Panc1 (cell line): ENCODE results near the gene TRIM4. TPM values are rescaled to one million over a fixed set of nuclear protein-coding genes. Genes with fewer than 3 reads are reported as not detected.

Source experiments
- ATAC-seq: fragments of 200-7000 bp; cut with Tn5 transposase; 2 replicates; pipeline ENCODE4 v1.9.1; 2020; ENCODE audit warnings: mild to moderate bottlenecking, moderate library complexity
- BruUV-seq: library from RNA; stranded (reverse); fragments of 400-500 nt; replicated peaks from 2 replicates; lab custom pipeline; 2021; lab: Mats Ljungman, UMichigan
- CTCF ChIA-PET: fragments of 300-600 bp; sonication (Branson Sonifier 250); formaldehyde crosslinking; loops from one replicate; lab custom pipeline; 2022; ENCODE audit warnings: antibody characterized with exemption; lab: Charles Lee
- POLR2A ChIA-PET: fragments of 300-600 bp; sonication (Branson Sonifier 250); formaldehyde crosslinking; loops from one replicate; lab custom pipeline; 2022; ENCODE audit warnings: antibody characterized with exemption; lab: Charles Lee
- DNase-seq: peaks from one replicate; pipeline ENCODE4 v3.0.0-alpha.2; 2010; ENCODE audit warnings: low read depth, low spot score
- H3K27ac ChIP-seq: 2 replicates; pipeline ENCODE4 v1.5.1; 2011; ENCODE audit warnings: mild to moderate bottlenecking, low read length, inconsistent platforms
- H3K27me3 ChIP-seq: fragments of 200-500 bp; sonication (Bioruptor generic); 2 replicates; pipeline ENCODE4 v1.6.0; 2014; ENCODE audit warnings: low read length, inconsistent platforms; ENCODE audit not compliant: control insufficient read depth, insufficient read depth
- H3K36me3 ChIP-seq: fragments of 200-500 bp; sonication (Bioruptor generic); 2 replicates; pipeline ENCODE4 v1.5.1; 2014; ENCODE audit warnings: inconsistent platforms, mild to moderate bottlenecking, low read length, moderate library complexity; ENCODE audit not compliant: control insufficient read depth, insufficient read depth
- H3K4me1 ChIP-seq: 2 replicates; pipeline ENCODE4 v1.5.1; 2011; ENCODE audit warnings: inconsistent platforms, mild to moderate bottlenecking, low read length, moderate library complexity; ENCODE audit not compliant: control insufficient read depth, insufficient read depth
- H3K4me3 ChIP-seq, 2 experiments: 2 replicates each; pipeline ENCODE4 v1.5.1; 2011 to 2012; ENCODE audit warnings: low read depth in 2 of 2, low read length in 2 of 2, mild to moderate bottlenecking in 2 of 2, inconsistent platforms in 1 of 2, moderate library complexity in 1 of 2
- H3K9me3 ChIP-seq: fragments of 200-500 bp; sonication (Bioruptor generic); 2 replicates; pipeline ENCODE4 v1.5.1; 2014; ENCODE audit warnings: low read depth, mild to moderate bottlenecking, inconsistent platforms, low read length, moderate library complexity; ENCODE audit not compliant: control insufficient read depth, insufficient read depth
- CTCF ChIP-seq: fragments of 450-650 bp; IDR thresholded peaks from 2 replicates; pipeline ENCODE4 v1.5.1; 2017; ENCODE audit warnings: mild to moderate bottlenecking
- POLR2AphosphoS5 ChIP-seq: IDR thresholded peaks from 2 replicates; pipeline ENCODE4 v1.6.1; 2012; ENCODE audit warnings: mild to moderate bottlenecking, low read depth, low read length, moderate library complexity
- REST ChIP-seq, 2 experiments: IDR thresholded peaks; 2 replicates each; pipeline ENCODE4 v1.6.1; 2011 to 2012; ENCODE audit warnings: low read depth in 2 of 2, control low read depth in 1 of 2, low read length in 1 of 2, mild to moderate bottlenecking in 1 of 2, moderate library complexity in 1 of 2; ENCODE audit not compliant: insufficient read depth in 1 of 2
- SIN3A ChIP-seq: IDR thresholded peaks from 2 replicates; pipeline ENCODE4 v1.6.1; 2012; ENCODE audit warnings: low read depth, mild to moderate bottlenecking, low read length, moderate library complexity, borderline replicate concordance; ENCODE audit not compliant: insufficient read depth
- TCF7L2 ChIP-seq: IDR thresholded peaks from 2 replicates; pipeline ENCODE4 v1.6.1; 2011; ENCODE audit warnings: mild to moderate bottlenecking, low read depth, low read length, inconsistent platforms
- in situ Hi-C: cut with HindIII; loops from 2 replicates; pipeline ENCODE4 v1.10.0; 2016; ENCODE audit warnings: low sequenced_read_pairs, low pct_unique_long_range_greater_than_20kb
- intact Hi-C: fragments of 100-400 bp; cut with micrococcal nuclease; formaldehyde crosslinking; loops from one replicate; pipeline ENCODE4 v1.10.0; 2022; ENCODE audit not compliant: unreplicated experiment
- total RNA-seq: library from RNA; stranded (reverse); gene quantifications from one replicate; pipeline ENCODE4 v1.2.1, GENCODE V29; 2021; ENCODE audit not compliant: unreplicated experiment

TRIM4 gene
- total RNA-seq, 1 experiment from 2014 or later, result 28.1 TPM

DNA sequence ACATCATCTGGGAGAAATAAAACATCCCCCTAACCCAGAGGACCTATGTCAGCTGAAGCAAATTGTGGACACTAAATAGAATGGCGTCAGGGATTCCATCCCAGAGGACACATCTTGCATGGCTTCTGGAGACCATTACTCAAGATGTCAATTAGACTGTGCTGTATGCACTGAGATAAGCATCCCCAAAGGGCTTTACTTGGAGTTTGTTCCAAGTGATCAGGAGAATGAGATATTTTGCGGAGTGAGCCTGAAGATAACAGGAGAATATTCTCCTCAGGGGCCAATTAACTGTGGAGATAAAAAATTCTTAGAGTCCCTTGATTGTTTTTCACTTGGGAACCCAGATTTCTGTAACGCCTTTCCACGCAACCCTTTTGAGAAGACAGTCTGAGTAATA is 38.0 kb downstream of the TRIM4 start:
- DNase-seq, result no peak
- ATAC-seq, result no peak
- H3K27me3 ChIP-seq, result no peaks in the 10 kb centered on the region; the same call in 1 of the 2 replicates
- POLR2A ChIA-PET, result no interaction called here
- H3K27ac ChIP-seq, result no peak overlapping the region
- H3K4me3 ChIP-seq, result no peak overlapping the region
- no peak for TF ChIP-seq TCF7L2
- TF ChIP-seq CTCF, result no peak
- no peak for TF ChIP-seq POLR2AphosphoS5
- TF ChIP-seq REST (IDR thresholded peaks at IDR 0.05; ENCODE audit: insufficient read depth in 1 of 2, low read depth in 2 of 2, low read length in 1 of 2), result no peak
- TF ChIP-seq SIN3A, result no peak
- H3K9me3 ChIP-seq, result no peaks in the 10 kb centered on the region
- intact Hi-C loops, result no loop called here
- no peaks in the 10 kb centered on the region for H3K36me3 ChIP-seq
- in situ Hi-C loops, result no loop called here
- no TSS peak for BruUV-seq
- H3K4me1 ChIP-seq, result no peaks in the 10 kb centered on the region
- CTCF ChIA-PET, result no interaction called here

- DNase-seq (no peak), ATAC-seq (no peak)
- no peaks in the 10 kb centered on the region for H3K4me1 ChIP-seq
- no peak for TF ChIP-seq POLR2AphosphoS5
- TF ChIP-seq REST (IDR thresholded peaks at IDR 0.05; ENCODE audit: insufficient read depth in 1 of 2, low read depth in 2 of 2, low read length in 1 of 2), result no peak
- TF ChIP-seq SIN3A, result no peak
- TF ChIP-seq CTCF, result no peak
- TF ChIP-seq TCF7L2, result no peak
- H3K27me3 ChIP-seq, result peaks cover 6% of the 10 kb centered on the region; the same call in 1 of the 2 replicates
- CTCF ChIA-PET, result no interaction called here
- no peaks in the 10 kb centered on the region for H3K36me3 ChIP-seq
- H3K9me3 ChIP-seq, result no peaks in the 10 kb centered on the region
- BruUV-seq, result no TSS peak
- POLR2A ChIA-PET, result no interaction called here
- intact Hi-C loops (no loop called here), in situ Hi-C loops (no loop called here)
- no peak within 1 kb of the TSS for H3K27ac ChIP-seq
- H3K4me3 ChIP-seq, result no peak within 1 kb of the TSS
Observed at GRCh38 chr7:99876933-99877332, 42.4 kb downstream of the TRIM4 start, which contains the start of gene OR2AE1. OR2AE1 (minus strand) TSS chr7:99877033; CDS start chr7:99877033, 0 bp downstream.
